H1 (cell line): ENCODE measurements around the gene MPDZ. TPM values are rescaled to one million over a fixed set of nuclear protein-coding genes. Genes with fewer than 3 reads are reported as not detected.

Experiments used
- CTCF ChIA-PET: fragments of 300-600 bp; sonication (Branson Sonifier 250); formaldehyde crosslinking; loops from one replicate; lab custom pipeline; 2021; ENCODE audit not compliant: partially characterized antibody; lab: Charles Lee
- POLR2A ChIA-PET: fragments of 300-600 bp; sonication (Branson Sonifier 250); formaldehyde crosslinking; loops from one replicate; lab custom pipeline; 2021; ENCODE audit warnings: inconsistent platforms; ENCODE audit not compliant: partially characterized antibody; lab: Charles Lee
- DNase-seq, 2 experiments: peaks; one replicate each; pipeline versions ENCODE4 v3.0.0 to v3.0.0-alpha.2; 2010 to 2022; ENCODE audit warnings: low spot score in 2 of 2, low read depth in 1 of 2, mixed read lengths in 1 of 2
- FAIRE-seq: peaks from 2 replicates; lab custom pipeline; 2011; peaks lifted over from hg19 to GRCh38; lab: Jason Lieb, UNC
- H2AFZ ChIP-seq: 2 replicates; pipeline ENCODE4 v1.8.1; 2012; ENCODE audit warnings: low read length, inconsistent platforms
- H2AK5ac ChIP-seq: 2 replicates; pipeline ENCODE4 v1.6.1; 2013; ENCODE audit warnings: low read depth, low read length
- H2BK120ac ChIP-seq: replicated peaks from 2 replicates; pipeline ENCODE3; 2013; ENCODE audit warnings: low read depth, low read length, inconsistent platforms
- H2BK12ac ChIP-seq: 2 replicates; pipeline ENCODE4 v1.6.1; 2013; ENCODE audit warnings: low read depth, low read length
- H2BK15ac ChIP-seq: 2 replicates; pipeline ENCODE4 v1.6.1; 2013; ENCODE audit warnings: low read length
- H2BK20ac ChIP-seq: 2 replicates; pipeline ENCODE4 v1.6.1; 2013; ENCODE audit warnings: low read length
- H2BK5ac ChIP-seq: 2 replicates; pipeline ENCODE4 v1.6.1; 2013; ENCODE audit warnings: low read depth, low read length
- H3K14ac ChIP-seq: 2 replicates; pipeline ENCODE4 v1.6.1; 2013; ENCODE audit warnings: inconsistent platforms; ENCODE audit not compliant: insufficient read length
- H3K18ac ChIP-seq: 2 replicates; pipeline ENCODE4 v1.6.1; 2013; ENCODE audit warnings: low read length; ENCODE audit errors: extremely low read depth
- H3K23ac ChIP-seq: 2 replicates; pipeline ENCODE4 v1.6.1; 2013; ENCODE audit warnings: inconsistent platforms; ENCODE audit not compliant: insufficient read length
- H3K23me2 ChIP-seq: 2 replicates; pipeline ENCODE4 v1.6.1; 2013; ENCODE audit warnings: low read depth, low read length
- H3K27ac ChIP-seq: 2 replicates; pipeline ENCODE4 v1.6.1; 2011; ENCODE audit warnings: low read depth, low read length, inconsistent platforms
- H3K27me3 ChIP-seq, 4 experiments: replicated peaks in 1 of 4; 1 replicate in 1 of 4; 2 replicates in 3 of 4; pipeline versions ENCODE4 v1.6.1 to v1.8.1; 2011 to 2013; ENCODE audit warnings: low read length in 3 of 4, mild to moderate bottlenecking in 3 of 4, inconsistent platforms in 2 of 4, mixed read lengths in 2 of 4, moderate library complexity in 1 of 4; ENCODE audit not compliant: control insufficient read depth in 3 of 4, insufficient read depth in 3 of 4; ENCODE audit errors: extremely low read depth in 1 of 4
- H3K36me3 ChIP-seq, 4 experiments: 2 replicates each; pipeline versions ENCODE4 v1.6.1 to v1.8.1; 2011 to 2013; ENCODE audit warnings: mild to moderate bottlenecking in 4 of 4, low read length in 3 of 4, moderate library complexity in 2 of 4, control low read depth in 1 of 4, inconsistent platforms in 1 of 4; ENCODE audit not compliant: insufficient read depth in 4 of 4, control insufficient read depth in 2 of 4
- H3K4ac ChIP-seq: replicated peaks from 2 replicates; pipeline ENCODE3; 2013; ENCODE audit warnings: low read length, low read depth, mixed read lengths, inconsistent platforms; ENCODE audit not compliant: insufficient read length
- H3K4me1 ChIP-seq, 4 experiments: replicated peaks in 1 of 4; 1 replicate in 1 of 4; 2 replicates in 3 of 4; pipeline versions ENCODE4 v1.6.1 to v1.8.1; 2011 to 2013; ENCODE audit warnings: low read length in 3 of 4, inconsistent platforms in 2 of 4, mixed read lengths in 1 of 4; ENCODE audit not compliant: insufficient read depth in 4 of 4, control insufficient read depth in 3 of 4
- H3K4me2 ChIP-seq, 2 experiments: 2 replicates each; pipeline versions ENCODE4 v1.6.1 to v1.8.1; 2011 to 2013; ENCODE audit warnings: low read depth in 2 of 2, low read length in 2 of 2, control low read depth in 1 of 2, inconsistent platforms in 1 of 2, mild to moderate bottlenecking in 1 of 2; ENCODE audit not compliant: insufficient read depth in 1 of 2
- H3K4me3 ChIP-seq, 4 experiments: fragments of 200-600, 300-600 bp in 1 of 4; sonication (generic), shearing (Covaris generic), sonication (Bioruptor Twin) in 1 of 4; 2 replicates each; pipeline versions ENCODE4 v1.5.1 to v1.8.1; 2011 to 2016; ENCODE audit warnings: low read length in 4 of 4, low read depth in 3 of 4, control low read depth in 2 of 4, inconsistent platforms in 2 of 4, mild to moderate bottlenecking in 2 of 4, mixed read lengths in 1 of 4, moderate library complexity in 1 of 4; ENCODE audit not compliant: insufficient read depth in 2 of 4; ENCODE audit errors: extremely low read depth in 1 of 4
- H3K56ac ChIP-seq: replicated peaks from 2 replicates; pipeline ENCODE3; 2013; ENCODE audit warnings: low read depth, mild to moderate bottlenecking, mixed read lengths, low read length, inconsistent platforms; ENCODE audit not compliant: insufficient read length
- H3K79me1 ChIP-seq: 2 replicates; pipeline ENCODE4 v1.6.1; 2013; ENCODE audit warnings: low read depth, low read length, control low read depth
- H3K79me2 ChIP-seq, 2 experiments: 2 replicates each; pipeline versions ENCODE4 v1.6.1 to v1.8.1; 2012 to 2013; ENCODE audit warnings: low read length in 2 of 2, mild to moderate bottlenecking in 2 of 2, inconsistent platforms in 1 of 2; ENCODE audit not compliant: insufficient read depth in 2 of 2, control insufficient read depth in 1 of 2
- H3K9ac ChIP-seq, 4 experiments: replicated peaks in 1 of 4; 1 replicate in 1 of 4; 2 replicates in 3 of 4; pipeline versions ENCODE4 v1.6.1 to v1.8.1; 2011 to 2013; ENCODE audit warnings: low read depth in 3 of 4, low read length in 3 of 4, control low read depth in 2 of 4, mild to moderate bottlenecking in 2 of 4, moderate library complexity in 2 of 4, inconsistent platforms in 1 of 4; ENCODE audit errors: extremely low read depth in 1 of 4
- H3K9me3 ChIP-seq, 2 experiments: 2 replicates each; pipeline versions ENCODE4 v1.6.1 to v1.8.1; 2012 to 2013; ENCODE audit warnings: mild to moderate bottlenecking in 2 of 2, moderate library complexity in 2 of 2, control low read depth in 1 of 2, inconsistent platforms in 1 of 2, low read depth in 1 of 2, low read length in 1 of 2, mixed read lengths in 1 of 2; ENCODE audit not compliant: insufficient read depth in 2 of 2
- H4K20me1 ChIP-seq, 2 experiments: replicated peaks in 1 of 2; 2 replicates each; pipeline versions ENCODE3 to v1.8.1; 2011 to 2013; ENCODE audit warnings: inconsistent platforms in 2 of 2, low read length in 2 of 2, mild to moderate bottlenecking in 1 of 2; ENCODE audit not compliant: insufficient read depth in 2 of 2, control insufficient read depth in 1 of 2
- H4K5ac ChIP-seq: 2 replicates; pipeline ENCODE4 v1.6.1; 2013; ENCODE audit warnings: low read length, low read depth, mixed read lengths, inconsistent platforms; ENCODE audit not compliant: insufficient read length
- H4K8ac ChIP-seq: 2 replicates; pipeline ENCODE4 v1.8.0; 2013; ENCODE audit warnings: mild to moderate bottlenecking, moderate library complexity, low read length, inconsistent platforms; ENCODE audit not compliant: insufficient read depth; ENCODE audit errors: extremely low read depth
- H4K91ac ChIP-seq: replicated peaks from 2 replicates; pipeline ENCODE3; 2013; ENCODE audit warnings: low read length, mixed read lengths, inconsistent platforms; ENCODE audit not compliant: insufficient read length
- BCL11A ChIP-seq, 2 experiments: IDR thresholded peaks; one replicate each; pipeline ENCODE4 v1.6.1; 2011; ENCODE audit warnings: low read depth in 2 of 2, low read length in 2 of 2, mild to moderate bottlenecking in 2 of 2
- JUN ChIP-seq: IDR thresholded peaks from 2 replicates; pipeline ENCODE4 v1.6.1; 2011; ENCODE audit warnings: low read depth, mild to moderate bottlenecking, improper control_type of control experiment, low read length
- MAX ChIP-seq: IDR thresholded peaks from 2 replicates; pipeline ENCODE4 v1.6.1; 2012; ENCODE audit warnings: inconsistent platforms
- RBBP5 ChIP-seq: IDR thresholded peaks from 2 replicates; pipeline ENCODE4 v1.7.1; 2012; ENCODE audit warnings: low read depth, mild to moderate bottlenecking, inconsistent platforms, low read length, moderate library complexity, borderline replicate concordance
- polyA plus RNA-seq, 7 experiments: library from polyadenylated mRNA; depleted of rRNA in 3 of 7; stranded (reverse) in 5 of 7; unstranded in 2 of 7; fragments of >200 nt in 5 of 7; fragments of 200-250 nt in 2 of 7; gene quantifications; 1 replicate in 5 of 7; 2 replicates in 1 of 7; 4 replicates in 1 of 7; pipeline versions ENCODE4 v1.2.1 to v1.2.3, GENCODE V29; 2011 to 2013; ENCODE audit warnings: missing spikeins in 2 of 7, mixed read lengths in 2 of 7
- total RNA-seq: library from RNA; stranded (reverse); fragmentation: NEBNext Ultra II Directional; extraction: Animal tissue kit (Norgen Biotek cat#: 25700); gene quantifications from 2 replicates; pipeline ENCODE4 v1.2.1, GENCODE V29; 2021

MPDZ gene
- total and polyA plus RNA-seq, 2 of the 8 experiments (the other 6 are each of a cell fraction or from before 2014, with no cell fraction given): 14.6 to 39.4 TPM

- Histone ChIP-seq H4K8ac (no peak overlapping the region), H3K27ac (no peak overlapping the region), H2BK120ac (no peak overlapping the region), H3K4ac (no peak overlapping the region), H3K36me3 (peaks cover 0 to 32% (median 5%) of the 10 kb centered on the region in 4 experiments; a peak in 6 of 8 replicates), H3K4me2 (no peak overlapping the region), H3K56ac (no peak overlapping the region), H3K79me2 (no peaks in the 10 kb centered on the region), H3K79me1 (no peaks in the 10 kb centered on the region), H3K4me1 (no peaks in the 10 kb centered on the region), H2BK20ac (no peak overlapping the region), H3K14ac (no peak overlapping the region), H2AFZ (no peak overlapping the region), H2BK5ac (no peak overlapping the region), H3K9ac (no peak overlapping the region), H3K4me3 (no peak overlapping the region), H4K5ac (no peak overlapping the region), H3K9me3 (no peaks in the 10 kb centered on the region), H3K18ac (no peak overlapping the region), H2BK15ac (no peak overlapping the region), H3K27me3 (no peaks in the 10 kb centered on the region), H4K20me1 (no peaks in the 10 kb centered on the region), H3K23me2 (no peaks in the 10 kb centered on the region), H4K91ac (no peak overlapping the region), H2BK12ac (no peak overlapping the region), H2AK5ac (no peak overlapping the region), H3K23ac (no peak overlapping the region)
- no peak for DNase-seq
- POLR2A ChIA-PET: no interaction called here
- FAIRE-seq: no peak
- TF ChIP-seq JUN (no peak), MAX (no peak), BCL11A (IDR thresholded peaks at IDR 0.05; ENCODE audit: low read depth in 2 of 2, low read length in 2 of 2) (no peak), RBBP5 (no peak)
- CTCF ChIA-PET: no interaction called here
Observed at GRCh38 chr9:13125261-13125660, 154.2 kb downstream of the MPDZ start.
